ENCODE measurements around the gene SMIM44. TPM values are rescaled to one million over a fixed set of nuclear protein-coding genes. Genes with fewer than 3 reads are reported as not detected.

SMIM44 gene
- total RNA-seq, 1 experiment from 2014 or later = not detected

GRCh38 chr19:3470500-3471128 lies 12.6 kb downstream of the SMIM44 start:
- no peak overlapping the region for H3K4ac ChIP-seq (ENCODE audit: low read depth, low read length)
- peaks cover 55% of the 10 kb centered on the region for H3K27me3 Mint-ChIP-seq (ENCODE audit: low read depth)
- no peak overlapping the region for H3K9ac ChIP-seq (ENCODE audit: extremely low read depth, insufficient read length, low read length)
- H3K9me3 ChIP-seq (ENCODE audit: control insufficient read depth, low read depth, low read length) = no peaks in the 10 kb centered on the region
- no peak overlapping the region for H2BK20ac ChIP-seq (ENCODE audit: low read depth, low read length, poor library complexity, severe bottlenecking)
- H2BK120ac ChIP-seq (ENCODE audit: low read depth, low read length, poor library complexity, severe bottlenecking) = no peak overlapping the region
- no peak overlapping the region for H2AFZ ChIP-seq (ENCODE audit: low read length)
- H3K4me3 Mint-ChIP-seq = no peak overlapping the region; a peak in 1 of 5 replicates
- no peak overlapping the region for H3K56ac ChIP-seq (ENCODE audit: insufficient read length, low read depth, low read length)
- H3K79me1 ChIP-seq (ENCODE audit: insufficient read depth, low read depth, low read length, poor library complexity, severe bottlenecking) = no peaks in the 10 kb centered on the region
- no peaks in the 10 kb centered on the region for H4K20me1 ChIP-seq (ENCODE audit: control insufficient read depth, insufficient read depth, insufficient read length)
- H4K5ac ChIP-seq (ENCODE audit: insufficient read length, low read depth, low read length) = no peak overlapping the region
- peaks cover under 1 to 3% of the 10 kb centered on the region in 2 experiments; a peak in 3 of 4 replicates for H3K4me1 Mint-ChIP-seq
- peaks cover 11 to 17% of the 10 kb centered on the region in 2 experiments for H3K9me3 Mint-ChIP-seq
- no peak overlapping the region for H3T11ph ChIP-seq (ENCODE audit: low read length)
- no peak for DNase-seq
- H3K27ac ChIP-seq (ENCODE audit: insufficient read length, low read depth, low read length) = no peak overlapping the region
- H3K4me1 ChIP-seq (ENCODE audit: insufficient read depth, low read length) = no peaks in the 10 kb centered on the region
- H3K23ac ChIP-seq (ENCODE audit: insufficient read length, low read depth, low read length) = no peak overlapping the region
- H3K36me3 Mint-ChIP-seq (ENCODE audit: insufficient read depth in 1 of 3, low read depth in 3 of 3) = peaks cover 0 to 4% (median 0%) of the 10 kb centered on the region in 3 experiments; a peak in 2 of 7 replicates
- no peak overlapping the region for H4K8ac ChIP-seq (replicated peaks; ENCODE audit: insufficient read length, low read depth, low read length)
- H3K14ac ChIP-seq (ENCODE audit: insufficient read depth, low read length) = no peak overlapping the region
- no CpG with 5 or more reads among the region's 11 CpGs for WGBS (ENCODE audit: extremely low coverage, insufficient read length, low lambda C conversion rate)
- H2BK15ac ChIP-seq (ENCODE audit: low read depth, low read length) = no peak overlapping the region
- no peaks in the 10 kb centered on the region for H3K23me2 ChIP-seq (ENCODE audit: insufficient read length, low read depth, low read length, poor library complexity, severe bottlenecking)
- no peak for TF ChIP-seq CTCF (conservative IDR thresholded peaks at IDR 0.05)
- H2AK5ac ChIP-seq (ENCODE audit: insufficient read length, low read length) = no peak overlapping the region
- H2BK12ac ChIP-seq (ENCODE audit: insufficient read length, low read depth, low read length) = no peak overlapping the region
- H4K91ac ChIP-seq (ENCODE audit: insufficient read length, low read depth, low read length) = no peak overlapping the region
- no peaks in the 10 kb centered on the region for H3K79me2 ChIP-seq (ENCODE audit: insufficient read depth, low read length)
- H3K27me3 ChIP-seq (ENCODE audit: insufficient read depth, low read length) = peaks cover 6% of the 10 kb centered on the region; the same call in 1 of the 2 replicates
- no peak overlapping the region for H2BK5ac ChIP-seq (ENCODE audit: insufficient read length, low read length)
- no peak overlapping the region for H3K27ac Mint-ChIP-seq
- H3K4me2 ChIP-seq (ENCODE audit: insufficient read depth, insufficient read length, low read length) = no peak overlapping the region
- no peak overlapping the region for H3K18ac ChIP-seq (ENCODE audit: insufficient read length, low read depth, low read length)
